Skeletal muscle satellite cell (primary cell): Measurements from ENCODE around the gene RSBN1L.

Experiments
- H3K27me3 ChIP-seq: 2 replicates; pipeline ENCODE4 v1.7.0; 2013; ENCODE audit warnings: low read length; ENCODE audit not compliant: control insufficient read depth, insufficient read depth
- H3K36me3 ChIP-seq: 2 replicates; pipeline ENCODE4 v1.7.0; 2013; ENCODE audit warnings: mild to moderate bottlenecking, control low read depth, low read length; ENCODE audit not compliant: insufficient read depth
- H3K4me1 ChIP-seq: 2 replicates; pipeline ENCODE4 v1.7.0; 2013; ENCODE audit warnings: low read length; ENCODE audit not compliant: control insufficient read depth, insufficient read depth
- H3K4me2 ChIP-seq: 2 replicates; pipeline ENCODE4 v1.7.0; 2013; ENCODE audit warnings: mild to moderate bottlenecking, low read length
- H3K4me3 ChIP-seq: 2 replicates; pipeline ENCODE4 v1.7.0; 2013; ENCODE audit warnings: low read length
- H3K9ac ChIP-seq: 2 replicates; pipeline ENCODE4 v1.7.0; 2013; ENCODE audit warnings: mild to moderate bottlenecking, low read depth, low read length, moderate library complexity
- H3K9me3 ChIP-seq: replicated peaks from 2 replicates; pipeline ENCODE4 v1.7.0; 2013; ENCODE audit warnings: mild to moderate bottlenecking, control low read depth, low read length

Gene RSBN1L

DNA sequence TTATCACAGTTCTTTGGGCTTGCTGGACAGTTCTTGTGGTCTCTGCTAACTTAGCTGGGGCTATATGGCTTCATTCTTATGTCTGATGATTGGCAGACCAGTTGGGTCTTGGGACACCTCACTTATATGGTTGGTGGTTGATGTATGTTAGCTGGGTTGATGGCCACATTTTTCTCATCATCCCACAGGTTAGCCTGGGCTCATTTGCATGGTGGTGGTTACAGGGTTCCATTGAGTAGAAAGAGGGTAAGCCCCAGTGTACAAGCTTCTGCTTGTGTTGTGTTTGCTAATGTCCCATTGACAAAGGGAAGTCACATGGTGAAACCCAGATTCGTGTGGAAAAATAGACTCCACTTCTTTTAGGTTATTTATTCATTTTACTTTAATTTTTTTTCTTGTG is 61.3 kb downstream of the RSBN1L start:
- Histone ChIP-seq H3K4me1 (peaks cover 6% of the 10 kb centered on the region), H3K36me3 (no peaks in the 10 kb centered on the region), H3K27me3 (no peaks in the 10 kb centered on the region), H3K9ac (no peak overlapping the region), H3K9me3 (no peaks in the 10 kb centered on the region), H3K4me2 (no peak overlapping the region), H3K4me3 (no peak overlapping the region)

DNA sequence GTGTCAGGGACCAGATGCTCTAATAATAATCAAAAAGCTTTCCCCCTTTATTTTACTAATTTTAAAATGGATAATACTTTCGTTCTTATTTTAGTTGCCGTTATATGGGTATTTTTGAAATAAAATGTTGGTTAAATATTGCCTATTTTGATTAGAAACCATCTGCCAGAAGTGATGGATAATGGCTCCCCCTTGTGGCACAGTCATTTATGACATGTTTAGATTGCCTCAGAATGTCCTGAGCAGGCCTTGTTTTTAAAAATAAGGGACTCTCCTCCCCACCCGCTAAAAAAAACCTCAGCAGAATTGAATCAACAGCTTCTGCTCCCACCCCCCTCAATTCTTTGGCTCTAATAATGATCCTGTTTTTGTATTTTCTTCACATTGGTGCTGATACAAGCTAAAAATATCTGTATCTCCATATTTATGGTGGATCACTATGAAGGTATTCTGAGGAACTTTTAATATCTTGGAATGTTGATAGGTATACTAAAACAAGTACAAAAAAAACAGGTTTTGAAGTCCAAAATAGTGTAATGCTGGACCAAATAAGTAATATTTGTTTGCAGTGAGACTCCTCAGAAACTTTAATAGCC is 63.1 kb downstream of the RSBN1L start:
- no peak overlapping the region for H3K4me3 ChIP-seq
- H3K9ac ChIP-seq = peak overlapping the region; percentile 28
- peak overlapping the region; percentile 61 for H3K4me2 ChIP-seq
- no peaks in the 10 kb centered on the region for H3K36me3 ChIP-seq
- H3K4me1 ChIP-seq = no peaks in the 10 kb centered on the region
- no peaks in the 10 kb centered on the region for H3K9me3 ChIP-seq
- H3K27me3 ChIP-seq = no peaks in the 10 kb centered on the region

DNA sequence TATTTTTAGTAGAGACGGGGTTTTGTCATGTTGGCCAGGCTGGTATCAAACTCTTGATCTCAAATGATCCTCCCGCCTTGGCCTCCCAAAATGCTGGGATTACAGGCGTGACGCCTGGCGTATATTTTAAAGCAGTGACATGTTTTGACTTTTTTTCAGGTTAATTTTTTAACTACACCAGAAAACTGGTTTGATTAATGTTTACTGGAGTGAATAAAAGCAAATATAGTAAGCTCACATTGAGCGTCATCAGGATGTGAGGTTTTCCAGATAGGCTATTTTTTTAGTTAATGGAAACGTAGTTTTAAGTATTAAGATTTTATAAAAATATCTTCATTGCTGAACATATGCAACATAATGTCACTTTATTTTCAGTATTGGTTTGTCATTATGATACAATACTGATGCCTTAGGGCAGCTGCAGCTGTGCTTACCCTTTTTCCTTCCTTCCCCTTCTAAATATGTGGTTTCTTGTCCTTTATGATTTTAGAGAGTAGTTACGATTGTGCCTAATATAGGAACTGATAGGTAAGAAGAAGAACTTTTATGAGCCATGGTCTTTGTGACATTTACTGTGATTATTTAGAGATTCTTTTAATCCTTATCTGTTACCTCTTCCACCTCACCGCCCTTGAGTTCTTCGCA is 64.7 kb downstream of the RSBN1L start:
- H3K27me3 ChIP-seq = no peaks in the 10 kb centered on the region
- H3K9ac ChIP-seq = no peak overlapping the region
- H3K4me1 ChIP-seq = no peaks in the 10 kb centered on the region
- H3K36me3 ChIP-seq = no peaks in the 10 kb centered on the region
- H3K4me2 ChIP-seq = no peak overlapping the region
- H3K4me3 ChIP-seq = no peak overlapping the region
- no peaks in the 10 kb centered on the region for H3K9me3 ChIP-seq

DNA sequence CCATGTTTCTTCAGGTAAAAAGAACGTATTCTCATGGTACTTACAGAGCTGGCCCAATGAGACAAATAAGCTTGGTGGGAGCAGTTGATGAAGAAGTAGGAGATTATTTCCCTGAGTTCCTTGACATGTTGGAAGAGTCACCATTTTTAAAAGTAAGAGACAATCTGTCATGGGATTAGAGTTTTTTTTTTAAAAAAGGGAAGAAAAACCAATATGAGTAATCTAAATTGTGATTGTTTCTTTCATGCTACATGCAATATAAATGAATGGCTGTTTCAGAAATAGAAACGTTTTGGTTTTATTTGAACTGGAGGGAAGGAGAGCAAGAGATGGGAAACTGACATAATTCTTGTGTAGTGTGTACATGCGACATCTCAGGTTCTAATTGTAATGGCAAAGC is 69.2 kb downstream of the RSBN1L start:
- no peak overlapping the region for H3K4me3 ChIP-seq
- H3K4me1 ChIP-seq = no peaks in the 10 kb centered on the region
- no peaks in the 10 kb centered on the region for H3K9me3 ChIP-seq
- no peaks in the 10 kb centered on the region for H3K36me3 ChIP-seq
- H3K4me2 ChIP-seq = no peak overlapping the region
- H3K27me3 ChIP-seq = no peaks in the 10 kb centered on the region
- no peak overlapping the region for H3K9ac ChIP-seq

DNA sequence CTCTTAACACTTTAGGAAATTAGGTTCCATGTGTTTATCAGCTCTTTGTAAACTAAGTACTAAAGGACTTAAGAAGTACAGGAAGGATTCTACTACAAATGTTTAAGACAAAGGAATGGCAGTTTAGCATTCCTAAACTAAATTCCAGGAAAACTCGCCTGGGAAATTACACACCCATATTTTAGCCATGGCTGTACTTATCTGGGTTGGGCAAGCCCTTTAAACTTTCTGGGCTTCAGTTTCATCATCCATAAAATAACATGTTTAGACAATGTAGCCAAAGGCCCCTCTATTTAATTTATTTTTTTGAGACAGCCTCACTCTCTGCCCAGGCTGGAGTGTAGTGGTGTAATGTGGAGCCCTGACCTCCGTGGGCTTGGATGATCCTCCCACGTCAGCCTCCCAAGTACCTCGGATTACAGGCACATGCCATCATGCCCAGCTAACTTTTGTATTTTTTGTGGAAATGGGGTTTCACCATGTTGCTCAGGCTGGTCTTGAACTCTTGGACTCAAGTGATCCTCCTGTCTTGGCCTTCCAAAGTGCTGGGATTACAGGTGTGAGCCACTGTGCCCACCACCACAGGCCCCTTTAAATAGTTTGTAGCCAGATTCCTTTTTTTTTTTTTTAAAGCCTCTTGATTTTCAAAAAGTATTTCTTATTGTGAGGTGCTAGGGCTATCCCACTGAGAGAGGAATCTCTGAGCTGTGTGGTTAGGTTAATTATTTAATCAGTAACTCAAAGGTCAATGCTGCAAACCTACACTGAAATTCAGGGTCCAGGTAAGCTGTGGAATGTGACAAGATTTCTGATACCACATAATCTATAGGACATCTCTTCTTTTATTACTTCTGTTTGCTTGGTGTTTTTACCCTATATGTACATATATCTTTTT is 69.9 kb downstream of the RSBN1L start:
- H3K4me2 ChIP-seq = no peak overlapping the region
- no peaks in the 10 kb centered on the region for H3K4me1 ChIP-seq
- H3K9me3 ChIP-seq = no peaks in the 10 kb centered on the region
- no peaks in the 10 kb centered on the region for H3K36me3 ChIP-seq
- H3K27me3 ChIP-seq = no peaks in the 10 kb centered on the region
- no peak overlapping the region for H3K4me3 ChIP-seq
- H3K9ac ChIP-seq = no peak overlapping the region

DNA sequence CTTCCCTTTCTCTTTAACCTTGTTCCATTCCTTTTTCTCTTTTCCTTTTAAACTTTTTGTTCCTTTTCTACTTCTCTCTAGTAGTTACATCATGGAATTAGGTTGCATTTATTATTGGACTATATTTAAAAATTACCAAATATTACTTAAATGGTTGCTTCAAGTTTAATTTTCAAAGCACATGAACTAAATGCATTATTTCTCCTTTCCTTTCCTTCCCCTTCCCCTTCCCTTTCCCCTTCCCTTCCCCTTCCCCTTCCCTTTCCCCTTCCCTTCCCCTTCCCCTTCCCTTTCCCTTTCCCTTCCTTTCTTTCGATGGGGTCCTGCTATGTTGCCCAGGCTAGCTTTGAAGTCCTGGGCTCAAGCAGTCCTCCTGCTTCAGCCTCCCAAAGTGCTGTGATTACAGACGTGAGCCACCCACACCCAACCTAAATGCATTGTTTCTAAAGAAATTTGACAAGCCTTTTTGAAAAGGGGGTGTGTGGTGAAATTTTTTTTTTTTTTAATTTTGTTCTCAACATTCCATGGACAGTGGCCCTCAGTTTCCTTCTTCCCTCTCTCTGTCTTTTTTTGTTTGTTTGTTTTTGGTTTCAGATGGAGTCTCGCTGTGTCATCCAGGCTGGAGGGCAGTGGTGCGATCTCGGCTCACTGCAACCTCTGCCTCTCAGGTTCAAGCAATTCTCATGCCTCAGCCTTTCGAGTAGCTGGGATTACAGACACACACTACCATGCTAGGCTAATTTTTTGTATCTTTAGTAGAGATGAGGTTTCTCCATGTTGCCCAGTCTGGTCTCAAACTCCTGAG is 70.7 kb downstream of the RSBN1L start:
- no peaks in the 10 kb centered on the region for H3K36me3 ChIP-seq
- no peaks in the 10 kb centered on the region for H3K9me3 ChIP-seq
- no peak overlapping the region for H3K4me3 ChIP-seq
- no peak overlapping the region for H3K9ac ChIP-seq
- H3K27me3 ChIP-seq = no peaks in the 10 kb centered on the region
- H3K4me1 ChIP-seq = no peaks in the 10 kb centered on the region
- H3K4me2 ChIP-seq = no peak overlapping the region

DNA sequence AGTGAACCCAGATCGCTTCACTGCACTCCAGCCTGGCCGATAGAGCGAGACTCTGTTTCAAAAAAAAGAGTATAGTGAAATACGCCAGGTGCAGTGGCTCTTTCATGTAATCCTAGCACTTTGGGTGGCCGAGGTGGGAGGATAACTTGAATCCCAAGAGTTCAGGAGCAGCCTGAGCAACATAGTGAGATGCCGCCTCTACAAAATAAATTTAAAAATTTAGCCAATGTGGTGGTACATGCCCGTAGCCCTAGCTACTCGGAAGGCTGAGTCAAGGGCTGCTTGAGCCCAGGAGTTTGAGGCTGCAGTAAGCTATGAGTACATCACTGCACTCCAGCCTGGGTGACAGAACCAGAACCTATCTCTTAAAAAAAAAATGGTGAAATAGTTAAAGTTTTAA is 74.1 kb downstream of the RSBN1L start:
- peaks cover 3% of the 10 kb centered on the region for H3K36me3 ChIP-seq

DNA sequence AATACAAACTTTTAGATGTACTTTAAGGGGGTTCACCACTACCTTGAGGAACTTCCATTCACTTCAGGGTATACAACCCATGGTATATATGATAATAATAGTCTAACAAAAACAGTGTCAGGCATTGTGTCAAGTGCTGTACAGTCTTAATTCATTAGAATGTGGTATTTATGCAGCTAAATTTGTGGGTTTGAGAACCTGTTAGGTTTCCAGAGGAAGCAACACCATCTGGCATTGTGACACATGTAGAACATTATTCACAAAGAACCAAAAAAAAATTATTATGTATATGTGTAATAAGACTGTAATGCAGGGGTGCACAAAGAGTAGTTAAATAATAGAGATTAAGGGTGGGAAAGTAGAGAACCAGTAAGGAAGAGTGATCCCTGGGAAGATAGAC is 75.6 kb downstream of the RSBN1L start:
- Histone ChIP-seq H3K9ac (no peak overlapping the region), H3K27me3 (no peaks in the 10 kb centered on the region), H3K4me1 (no peaks in the 10 kb centered on the region), H3K36me3 (peaks cover 12% of the 10 kb centered on the region), H3K9me3 (no peaks in the 10 kb centered on the region), H3K4me2 (no peak overlapping the region), H3K4me3 (no peak overlapping the region)

More for the DNA sequence above, 74.1 kb downstream of the RSBN1L start:
- Histone ChIP-seq H3K9ac (no peak overlapping the region), H3K4me3 (no peak overlapping the region), H3K27me3 (no peaks in the 10 kb centered on the region), H3K4me2 (no peak overlapping the region), H3K9me3 (no peaks in the 10 kb centered on the region), H3K4me1 (no peaks in the 10 kb centered on the region)

DNA sequence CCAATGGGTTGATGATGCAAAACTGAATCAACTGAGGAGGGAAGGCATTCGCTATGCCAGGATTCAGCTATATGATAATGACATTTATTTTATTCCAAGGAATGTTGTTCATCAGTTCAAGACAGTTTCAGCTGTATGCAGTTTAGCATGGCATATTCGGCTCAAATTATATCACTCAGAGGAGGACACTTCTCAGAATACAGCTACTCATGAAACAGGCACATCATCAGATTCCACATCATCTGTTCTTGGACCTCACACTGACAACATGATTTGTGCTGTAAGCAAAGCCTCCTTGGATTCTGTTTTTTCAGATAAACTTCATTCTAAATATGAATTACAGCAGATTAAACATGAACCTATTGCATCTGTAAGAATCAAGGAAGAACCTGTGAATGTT is 82.3 kb downstream of the RSBN1L start:
- H3K9me3 ChIP-seq = no peaks in the 10 kb centered on the region
- H3K4me1 ChIP-seq = no peaks in the 10 kb centered on the region
- peaks cover 17% of the 10 kb centered on the region for H3K36me3 ChIP-seq
- H3K9ac ChIP-seq = no peak overlapping the region
- H3K4me2 ChIP-seq = no peak overlapping the region
- H3K27me3 ChIP-seq = no peaks in the 10 kb centered on the region
- no peak overlapping the region for H3K4me3 ChIP-seq

DNA sequence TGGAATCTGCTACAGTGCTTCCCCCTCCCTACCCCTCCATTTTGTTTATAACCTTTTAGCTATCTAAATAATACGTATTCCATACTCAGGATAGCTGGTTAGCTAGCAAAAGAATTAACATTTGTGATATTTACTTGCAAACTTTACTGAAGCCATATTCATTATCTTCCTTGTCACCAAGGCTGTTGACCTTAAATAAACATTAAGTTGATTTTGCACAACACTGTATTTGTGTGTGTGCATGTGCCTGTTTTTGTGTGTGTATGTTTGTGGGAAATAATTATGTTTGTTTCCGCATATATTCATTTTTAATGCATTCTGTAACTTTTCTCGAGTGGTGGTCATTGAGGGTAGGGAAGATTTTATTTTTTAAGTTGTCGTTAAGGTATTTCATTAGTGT is 86.1 kb downstream of the RSBN1L start:
- H3K9ac ChIP-seq = no peak overlapping the region
- no peaks in the 10 kb centered on the region for H3K27me3 ChIP-seq
- no peak overlapping the region for H3K4me2 ChIP-seq
- H3K4me1 ChIP-seq = no peaks in the 10 kb centered on the region
- no peak overlapping the region for H3K4me3 ChIP-seq
- no peaks in the 10 kb centered on the region for H3K9me3 ChIP-seq
- H3K36me3 ChIP-seq = peaks cover 6% of the 10 kb centered on the region

DNA sequence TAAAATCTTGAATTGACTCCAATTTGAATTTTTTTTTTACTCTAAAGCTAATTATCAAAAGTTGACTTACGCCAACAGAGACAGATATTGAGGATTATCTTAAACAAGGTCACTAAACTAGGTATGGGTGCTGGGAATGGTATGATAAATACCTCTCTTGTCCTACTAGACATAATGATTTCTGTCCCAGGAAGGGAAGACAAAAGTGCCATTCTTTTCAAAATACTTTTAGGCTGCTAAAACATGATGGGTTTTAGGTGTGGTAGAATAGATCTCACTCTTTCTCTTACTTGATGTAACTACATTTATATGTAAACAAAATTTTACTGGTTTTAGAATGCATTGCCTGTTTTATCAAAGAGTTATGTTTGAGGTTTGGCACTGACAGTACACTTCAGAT is 86.9 kb downstream of the RSBN1L start:
- H3K36me3 ChIP-seq = peaks cover 6% of the 10 kb centered on the region
- no peaks in the 10 kb centered on the region for H3K4me1 ChIP-seq
- no peak overlapping the region for H3K4me3 ChIP-seq
- no peak overlapping the region for H3K9ac ChIP-seq
- no peak overlapping the region for H3K4me2 ChIP-seq
- H3K9me3 ChIP-seq = no peaks in the 10 kb centered on the region
- no peaks in the 10 kb centered on the region for H3K27me3 ChIP-seq
